K562 (cell line): ENCODE data around the gene PCNX3. TPM values are rescaled to one million over a fixed set of nuclear protein-coding genes. Genes with fewer than 3 reads are reported as not detected.

Experiments used
- CGGBP1 ChIP-seq: fragments of 250-450 bp; sonication (Bioruptor Pico); IDR thresholded peaks from 2 replicates; pipeline ENCODE4 v1.9.0; 2021; ENCODE audit warnings: mild to moderate bottlenecking
- CTCFL ChIP-seq: IDR thresholded peaks from 2 replicates; pipeline ENCODE4 v1.6.1; 2011; ENCODE audit warnings: borderline replicate concordance, low read depth, mild to moderate bottlenecking, moderate library complexity, low read length; ENCODE audit not compliant: insufficient read depth, poor library complexity, severe bottlenecking
- EHMT2 ChIP-seq: fragments of 450-650 bp; IDR thresholded peaks from 2 replicates; pipeline ENCODE4 v1.6.1; 2018; ENCODE audit warnings: antibody characterized with exemption
- ETV1 ChIP-seq: fragments of 450-650 bp; conservative IDR thresholded peaks from 2 replicates; pipeline ENCODE4 v1.6.1; 2016; ENCODE audit warnings: missing genetic modification characterization, control low read depth, low read depth, missing compliant biosample characterization
- FOXK1 ChIP-seq: sonication (generic); formaldehyde crosslinking; IDR thresholded peaks from 2 replicates; pipeline ENCODE4 v1.8.0; 2022; ENCODE audit warnings: missing genetic modification reagents, mild to moderate bottlenecking, borderline replicate concordance
- KDM5B ChIP-seq: fragments of 200-600 bp; sonication (generic); IDR thresholded peaks from 2 replicates; pipeline ENCODE4 v1.6.1; 2012; ENCODE audit warnings: low read depth, mild to moderate bottlenecking, moderate library complexity, low read length, control low read depth, inconsistent platforms; ENCODE audit not compliant: insufficient replicate concordance
- MAFG ChIP-seq: fragments of 450-650 bp; conservative IDR thresholded peaks from 2 replicates; pipeline ENCODE4 v1.6.1; 2016; ENCODE audit warnings: missing genetic modification characterization, missing compliant biosample characterization
- MTA1 ChIP-seq: fragments of 450-650 bp; IDR thresholded peaks from 2 replicates; pipeline ENCODE4 v1.6.1; 2017; ENCODE audit warnings: borderline replicate concordance
- RBM34 ChIP-seq: fragments of 200-400 bp; formaldehyde crosslinking; IDR thresholded peaks from 2 replicates; pipeline ENCODE4 v1.6.1; 2018; ENCODE audit warnings: low read length, borderline replicate concordance; ENCODE audit not compliant: insufficient read depth
- SFPQ ChIP-seq: fragments of 200-400 bp; formaldehyde crosslinking; IDR thresholded peaks from 2 replicates; pipeline ENCODE4 v1.6.1; 2017; ENCODE audit warnings: mild to moderate bottlenecking, low read depth, low read length, moderate library complexity
- SRSF9 ChIP-seq: fragments of 200-400 bp; formaldehyde crosslinking; IDR thresholded peaks from 2 replicates; pipeline ENCODE4 v1.6.1; 2017; ENCODE audit warnings: low read depth, low read length, borderline replicate concordance
- ZNF41 ChIP-seq: fragments of 250-450 bp; sonication (Bioruptor Pico); conservative IDR thresholded peaks from 2 replicates; pipeline ENCODE4 v1.4.0; 2020; ENCODE audit warnings: mild to moderate bottlenecking
- ZNF449 ChIP-seq: fragments of 250-450 bp; sonication (Bioruptor Pico); IDR thresholded peaks from 2 replicates; pipeline ENCODE4 v1.8.0; 2022; ENCODE audit warnings: moderate library complexity, mild to moderate bottlenecking, inconsistent platforms
- ZNF584 ChIP-seq: fragments of 200-800 bp; sonication (Bioruptor generic); IDR thresholded peaks from 2 replicates; pipeline ENCODE4 v1.6.1; 2016; ENCODE audit warnings: low read depth, mild to moderate bottlenecking, missing genetic modification characterization, missing compliant biosample characterization
- ZNF586 ChIP-seq: fragments of 450-650 bp; formaldehyde crosslinking; conservative IDR thresholded peaks from 2 replicates; pipeline ENCODE4 v1.4.0; 2020; ENCODE audit warnings: mild to moderate bottlenecking, moderate library complexity
- ZNF740 ChIP-seq, 3 experiments: fragments of 200-800 bp in 1 of 3; sonication (Bioruptor generic) in 1 of 3; sonication (generic) in 1 of 3; formaldehyde crosslinking in 1 of 3; IDR thresholded peaks; 2 replicates each; pipeline versions ENCODE4 v1.6.1 to v1.8.0; 2016 to 2022; ENCODE audit warnings: mild to moderate bottlenecking in 2 of 3, missing compliant biosample characterization in 2 of 3, missing genetic modification characterization in 2 of 3, missing genetic modification reagents in 1 of 3
- polyA plus RNA-seq, 8 experiments: library from polyadenylated mRNA; depleted of rRNA in 4 of 8; stranded (reverse) in 5 of 8; unstranded in 3 of 8; fragments of >200 nt; fragmentation: Nextera tagmentation in 2 of 8; fragmentation: Illumina TruSeq in 1 of 8; extraction: Ambion mirVana in 2 of 8; extraction: Trizol in 1 of 8; gene quantifications; 2 replicates each; pipeline versions ENCODE4 v1.2.1 to v1.2.3, GENCODE V29; 2011 to 2014; ENCODE audit warnings: inconsistent platforms in 1 of 8, missing spikeins in 1 of 8
- total RNA-seq, 7 experiments: library from RNA; depleted of rRNA in 6 of 7; stranded (reverse); fragments of >200 nt in 6 of 7; fragmentation: Illumina TruSeq in 2 of 7; extraction: Trizol in 2 of 7; gene quantifications; 2 replicates each; pipeline versions ENCODE4 v1.2.1 to v1.2.3, GENCODE V29; 2011 to 2021; ENCODE audit warnings: low replicate concordance in 1 of 7
- TF ChIP-seq, protein P1 (sequence below): fragments of 250-450 bp; sonication (Bioruptor Pico); IDR thresholded peaks from 2 replicates; pipeline ENCODE4 v1.5.0; 2022; ENCODE audit warnings: mild to moderate bottlenecking

PCNX3 gene
- total and polyA plus RNA-seq, 9 of the 15 experiments (the other 6 are each of a cell fraction or from before 2014, with no cell fraction given) = 0.11 to 47.8 (median 12.8) TPM

DNA sequence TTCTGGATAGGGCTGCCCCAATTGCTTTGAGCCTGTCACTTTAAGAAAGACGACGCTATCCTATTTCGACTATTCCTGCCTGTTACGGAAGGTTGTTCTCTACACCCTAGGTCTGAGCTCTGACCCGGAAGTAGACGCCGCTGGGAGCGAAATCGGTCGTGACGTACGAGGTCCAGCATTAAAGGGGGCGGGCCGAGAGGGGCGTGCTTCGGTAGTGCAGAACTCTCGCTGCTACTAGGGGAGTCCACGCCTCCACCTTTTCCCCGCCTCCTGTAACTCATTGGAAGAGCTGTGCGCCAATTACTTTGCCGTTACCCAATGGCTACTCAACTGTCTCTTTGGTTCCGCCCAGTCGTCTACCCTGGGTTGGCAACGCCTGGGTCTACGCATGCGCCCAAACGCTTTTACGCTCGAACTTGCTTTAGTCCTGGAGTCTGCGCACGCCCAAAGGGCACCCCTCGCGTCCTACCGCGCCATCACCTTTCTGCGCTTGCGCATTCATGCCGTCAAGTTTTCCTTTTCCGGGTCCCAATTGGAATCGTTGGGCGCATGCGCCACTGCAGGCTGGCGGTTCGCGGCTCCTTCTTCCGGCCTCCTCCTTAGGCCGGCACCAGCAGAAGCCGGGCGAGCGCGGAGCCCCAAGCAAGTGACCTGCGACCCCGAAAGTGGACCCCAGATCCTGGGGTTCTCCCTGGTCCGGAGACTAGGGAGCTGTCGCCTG lies at the start of gene PCNX3 (continued):
- TF ChIP-seq, protein P1, sequence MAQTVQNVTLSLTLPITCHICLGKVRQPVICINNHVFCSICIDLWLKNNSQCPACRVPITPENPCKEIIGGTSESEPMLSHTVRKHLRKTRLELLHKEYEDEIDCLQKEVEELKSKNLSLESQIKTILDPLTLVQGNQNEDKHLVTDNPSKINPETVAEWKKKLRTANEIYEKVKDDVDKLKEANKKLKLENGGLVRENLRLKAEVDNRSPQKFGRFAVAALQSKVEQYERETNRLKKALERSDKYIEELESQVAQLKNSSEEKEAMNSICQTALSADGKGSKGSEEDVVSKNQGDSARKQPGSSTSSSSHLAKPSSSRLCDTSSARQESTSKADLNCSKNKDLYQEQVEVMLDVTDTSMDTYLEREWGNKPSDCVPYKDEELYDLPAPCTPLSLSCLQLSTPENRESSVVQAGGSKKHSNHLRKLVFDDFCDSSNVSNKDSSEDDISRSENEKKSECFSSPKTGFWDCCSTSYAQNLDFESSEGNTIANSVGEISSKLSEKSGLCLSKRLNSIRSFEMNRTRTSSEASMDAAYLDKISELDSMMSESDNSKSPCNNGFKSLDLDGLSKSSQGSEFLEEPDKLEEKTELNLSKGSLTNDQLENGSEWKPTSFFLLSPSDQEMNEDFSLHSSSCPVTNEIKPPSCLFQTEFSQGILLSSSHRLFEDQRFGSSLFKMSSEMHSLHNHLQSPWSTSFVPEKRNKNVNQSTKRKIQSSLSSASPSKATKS (CRISPR knock-in tag) = no peak
- TF ChIP-seq ZNF449 (CRISPR knock-in tag) (no peak), EHMT2 (no peak), RBM34 (no peak), MAFG (tag) (no peak), SRSF9 (no peak), ZNF740 (CRISPR knock-in tag; IDR thresholded peaks at IDR 0.05) (no peak), ZNF740 (tag; IDR thresholded peaks at IDR 0.05) (no peak), SFPQ (no peak), ZNF41 (CRISPR knock-in tag) (no peak), ZNF584 (CRISPR knock-in tag) (no peak), FOXK1 (CRISPR knock-in tag) (no peak), KDM5B (no peak), MTA1 (no peak), ZNF586 (CRISPR knock-in tag) (no peak), CTCFL (peak; percentile 10), CGGBP1 (CRISPR knock-in tag) (no peak), ETV1 (tag) (peak; percentile 61)
